Effector memory CD4-positive, alpha-beta T cell (primary cell): ENCODE measurements around the gene MYO5B.
A peak's percentile ranks its signal among the peaks of the same experiment; 100 is the strongest.
"Not testable (repeated sequence)": the region's sequence is repeated elsewhere in the genome, so short reads cannot be mapped to it uniquely, and the experiment has no call there.

Source experiments
- DNase-seq, 3 donors: peaks; one replicate each; pipeline ENCODE4 v3.0.0-alpha.2; 2020
- H3K27ac ChIP-seq: 2 replicates; pipeline ENCODE4 v1.7.0; 2013; ENCODE audit warnings: mild to moderate bottlenecking, low read length, moderate library complexity; ENCODE audit not compliant: insufficient read depth, poor library complexity, severe bottlenecking
- H3K27me3 ChIP-seq: replicated peaks from 2 replicates; pipeline ENCODE4 v1.7.0; 2013; ENCODE audit warnings: mild to moderate bottlenecking, low read length; ENCODE audit not compliant: insufficient read depth, control insufficient read depth, poor library complexity, severe bottlenecking
- H3K36me3 ChIP-seq: 2 replicates; pipeline ENCODE4 v1.7.0; 2013; ENCODE audit warnings: mild to moderate bottlenecking, low read length, moderate library complexity; ENCODE audit not compliant: control insufficient read depth, insufficient read depth
- H3K4me1 ChIP-seq: 2 replicates; pipeline ENCODE4 v1.7.0; 2013; ENCODE audit warnings: low read length, mild to moderate bottlenecking; ENCODE audit not compliant: control insufficient read depth, insufficient read depth, poor library complexity, severe bottlenecking
- H3K4me3 ChIP-seq: 2 replicates; pipeline ENCODE4 v1.7.0; 2013; ENCODE audit warnings: low read length, low read depth, mild to moderate bottlenecking; ENCODE audit not compliant: insufficient read depth, poor library complexity, severe bottlenecking
- H3K9me3 ChIP-seq: 2 replicates; pipeline ENCODE4 v1.7.0; 2013; ENCODE audit warnings: mild to moderate bottlenecking, low read length, moderate library complexity; ENCODE audit not compliant: control insufficient read depth
- total RNA-seq, 3 donors: gene quantifications; one replicate each; lab custom pipeline; 2026; lab: John Stamatoyannopoulos, UW

Gene MYO5B
- 0 to 0.19 (median 0.17) reads per million in 3 donors for total RNA-seq

DNA sequence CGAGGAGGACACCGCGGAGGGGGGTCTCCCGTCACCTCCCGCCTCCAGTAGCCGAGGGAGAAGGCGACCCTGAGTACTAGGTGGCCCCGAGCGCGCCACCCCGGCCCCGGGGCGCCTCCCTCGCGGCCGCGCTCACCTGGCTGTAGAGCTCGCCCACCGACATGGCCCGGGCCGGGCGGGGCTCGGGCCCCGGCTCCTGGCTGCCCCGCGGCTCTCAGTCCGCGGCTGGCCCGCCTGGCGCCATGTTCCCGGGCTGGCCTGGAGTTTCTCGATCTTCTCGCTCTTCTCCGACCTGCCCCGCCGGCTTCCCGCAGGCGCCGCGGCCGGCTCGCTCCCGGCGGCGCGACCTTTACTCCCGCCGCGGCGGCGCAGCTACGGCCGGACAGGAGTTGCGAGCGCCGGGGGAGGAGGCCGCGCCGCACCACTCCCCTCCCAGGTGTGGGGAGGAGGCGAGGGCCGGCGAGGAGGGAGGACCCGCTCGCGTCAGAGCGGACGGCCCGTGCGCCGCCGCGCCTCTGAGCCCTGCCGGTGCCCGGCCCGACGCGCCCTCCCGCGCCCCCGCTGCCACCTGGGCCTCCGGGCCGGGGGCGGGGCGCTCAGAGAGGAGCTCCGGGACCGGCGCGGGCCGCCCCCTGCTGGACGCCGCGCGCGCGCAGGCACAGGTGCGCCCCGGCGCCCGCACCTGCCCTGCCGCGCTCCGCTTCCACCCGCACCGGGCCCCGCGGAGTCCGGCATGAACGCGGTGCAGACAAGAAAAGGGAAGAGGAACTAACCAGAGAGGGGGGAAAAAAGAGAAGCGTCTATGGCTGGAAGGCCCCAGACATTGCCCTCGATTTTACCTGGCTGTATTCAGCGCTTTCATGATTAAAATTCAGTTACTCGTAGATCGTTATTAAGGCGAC is at the start of gene MYO5B:
Gene MYO5B (minus strand): TSS at position 517 of the 902 bp plus-strand sequence. CDS start 354 bp downstream, at position 163.
- Histone ChIP-seq H3K9me3 (no peaks in the 10 kb centered on the region), H3K27me3 (peaks cover 17% of the 10 kb centered on the region), H3K4me1 (peaks cover 8% of the 10 kb centered on the region), H3K27ac (no peak within 1 kb of the TSS), H3K4me3 (peak within 1 kb of the TSS; percentile 35), H3K36me3 (no peaks in the 10 kb centered on the region)
- DNase-seq, result no peak

DNA sequence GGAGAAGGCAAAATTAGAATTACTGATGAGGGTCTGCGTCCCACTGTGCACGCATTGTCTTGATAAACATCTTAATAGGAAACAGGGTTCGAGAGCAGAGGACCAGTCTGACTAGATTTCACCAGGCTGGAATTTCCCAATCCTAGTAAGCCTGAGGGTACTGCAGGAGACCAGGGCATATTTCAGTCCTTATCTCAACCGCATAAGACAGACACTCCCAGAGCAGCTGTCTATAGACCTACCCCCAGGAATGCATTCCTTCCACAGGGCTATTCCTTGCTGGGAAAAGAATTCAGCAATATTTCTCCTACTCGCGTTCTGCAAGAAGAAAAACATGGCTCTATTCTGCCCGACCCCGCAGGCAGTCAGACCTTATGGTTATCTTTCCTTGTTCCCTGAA is 46.8 kb upstream of the MYO5B start:
- not testable (repeated sequence) for H3K9me3 ChIP-seq, DNase-seq, H3K27me3 ChIP-seq, H3K27ac ChIP-seq, H3K4me1 ChIP-seq, H3K36me3 ChIP-seq, H3K4me3 ChIP-seq

GRCh38 chr18:50240080-50240563 is 45.2 kb upstream of the MYO5B start:
- H3K36me3 ChIP-seq, result no peaks in the 10 kb centered on the region
- H3K4me1 ChIP-seq, result no peaks in the 10 kb centered on the region
- H3K4me3 ChIP-seq, result no peak overlapping the region
- no peaks in the 10 kb centered on the region for H3K27me3 ChIP-seq
- H3K27ac ChIP-seq, result no peak overlapping the region
- no peak for DNase-seq
- no peaks in the 10 kb centered on the region for H3K9me3 ChIP-seq

DNA sequence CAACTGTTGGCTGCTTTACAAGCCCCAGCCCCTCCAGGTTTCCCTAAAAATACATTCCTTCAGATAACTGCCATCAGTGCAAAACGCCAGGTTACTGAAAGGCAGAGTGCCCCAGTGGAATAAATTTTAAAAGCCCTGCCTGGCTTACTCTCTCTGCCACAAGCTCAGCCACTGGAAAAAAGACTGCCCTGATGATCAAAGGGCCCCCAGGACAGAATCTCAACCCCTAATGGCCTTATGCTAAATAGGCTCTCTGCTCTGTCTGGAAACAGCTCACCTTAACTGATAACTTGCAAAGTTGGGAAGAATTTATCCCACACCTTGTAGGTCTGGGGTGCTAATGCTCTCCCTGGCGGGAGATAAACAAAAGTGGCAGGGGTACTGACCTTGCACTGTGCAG is 37.5 kb upstream of the MYO5B start:
- H3K27ac ChIP-seq, result no peak overlapping the region
- no peaks in the 10 kb centered on the region for H3K4me1 ChIP-seq
- no peak overlapping the region for H3K4me3 ChIP-seq
- H3K36me3 ChIP-seq, result no peaks in the 10 kb centered on the region
- no peak for DNase-seq
- H3K27me3 ChIP-seq, result no peaks in the 10 kb centered on the region
- H3K9me3 ChIP-seq, result no peaks in the 10 kb centered on the region

DNA sequence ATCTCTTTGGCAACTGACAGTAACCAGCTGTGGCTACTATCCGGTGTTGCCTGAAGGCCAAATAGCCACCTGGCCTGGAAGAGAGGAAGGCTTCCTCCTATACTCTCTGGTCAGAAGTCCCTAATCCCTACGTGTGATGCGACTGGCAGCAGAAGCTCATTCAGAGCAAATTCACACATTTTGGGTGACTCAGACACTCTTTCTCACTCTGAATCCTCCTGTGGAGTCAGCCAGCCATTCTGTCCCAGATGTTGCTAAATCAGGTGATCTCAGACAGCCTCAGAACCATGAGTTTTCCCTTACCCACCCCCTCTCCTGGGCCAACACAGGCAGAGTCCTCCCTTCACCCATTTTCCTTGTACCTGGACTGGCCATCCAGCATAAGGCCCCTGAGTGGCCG is 36.7 kb upstream of the MYO5B start:
- no peaks in the 10 kb centered on the region for H3K36me3 ChIP-seq
- H3K27me3 ChIP-seq, result no peaks in the 10 kb centered on the region
- H3K9me3 ChIP-seq, result no peaks in the 10 kb centered on the region
- no peak overlapping the region for H3K27ac ChIP-seq
- DNase-seq, result no peak
- no peaks in the 10 kb centered on the region for H3K4me1 ChIP-seq
- H3K4me3 ChIP-seq, result no peak overlapping the region

GRCh38 chr18:50220249-50220648 is 25.3 kb upstream of the MYO5B start:
- not testable (repeated sequence) for H3K4me3 ChIP-seq, DNase-seq, H3K27ac ChIP-seq, H3K4me1 ChIP-seq, H3K27me3 ChIP-seq, H3K9me3 ChIP-seq, H3K36me3 ChIP-seq

DNA sequence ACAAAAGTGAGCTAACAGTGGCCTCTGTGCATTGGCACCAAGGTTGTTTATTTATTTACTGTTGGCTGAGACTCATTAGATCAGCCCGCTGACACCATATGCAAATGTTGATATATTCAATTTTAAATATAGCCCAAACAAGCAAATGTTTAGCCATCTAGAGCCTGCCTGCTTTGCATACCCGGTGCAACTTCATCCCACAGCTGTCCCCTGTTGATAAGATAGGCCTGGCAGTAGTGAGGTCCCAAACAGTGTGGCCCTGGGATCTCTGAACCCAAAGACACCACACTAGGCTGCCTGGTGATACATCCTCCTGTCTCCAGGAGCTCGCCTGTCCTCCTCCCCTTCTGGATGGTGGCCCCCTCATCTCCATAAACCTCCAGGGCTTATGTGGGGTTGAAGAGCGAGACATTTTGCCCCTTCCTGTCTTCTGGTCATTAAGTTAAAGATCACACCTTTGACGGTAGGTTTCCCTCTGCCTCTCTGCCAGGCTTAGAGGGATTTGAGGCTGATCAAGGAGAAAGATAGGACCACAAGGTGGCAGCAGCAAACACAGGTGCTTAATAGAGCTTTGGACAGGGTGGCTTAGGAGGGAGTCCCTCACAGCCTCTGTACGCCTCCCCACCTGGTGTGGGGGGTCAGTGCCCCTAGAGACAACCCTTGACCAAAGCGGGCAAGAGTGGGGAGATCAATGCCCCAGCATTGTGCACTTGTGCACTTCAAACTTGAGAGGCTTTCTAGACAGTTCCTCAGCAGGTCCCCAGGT is 23.7 kb upstream of the MYO5B start:
- H3K36me3 ChIP-seq, result no peaks in the 10 kb centered on the region
- peaks cover 4% of the 10 kb centered on the region for H3K27me3 ChIP-seq
- H3K9me3 ChIP-seq, result no peaks in the 10 kb centered on the region
- no peak overlapping the region for H3K4me3 ChIP-seq
- H3K4me1 ChIP-seq, result no peaks in the 10 kb centered on the region
- DNase-seq, result peak in 1 of 3 donors; percentile 20
- no peak overlapping the region for H3K27ac ChIP-seq

GRCh38 chr18:50209311-50209710 is 14.4 kb upstream of the MYO5B start:
- Histone ChIP-seq H3K4me3 (no peak overlapping the region), H3K27me3 (no peaks in the 10 kb centered on the region), H3K27ac (no peak overlapping the region), H3K4me1 (no peaks in the 10 kb centered on the region), H3K36me3 (no peaks in the 10 kb centered on the region), H3K9me3 (no peaks in the 10 kb centered on the region)
- no peak for DNase-seq

- Histone ChIP-seq H3K36me3 (no peaks in the 10 kb centered on the region), H3K27ac (no peak overlapping the region), H3K9me3 (no peaks in the 10 kb centered on the region), H3K4me1 (no peaks in the 10 kb centered on the region), H3K27me3 (no peaks in the 10 kb centered on the region), H3K4me3 (no peak overlapping the region)
- DNase-seq, result no peak
Measured at GRCh38 chr18:50207722-50208121, 12.8 kb upstream of the MYO5B start.
